HL-60 (cell line): Measurements from ENCODE around the gene EXOC4.

Experiments used
- CTCF ChIP-seq: IDR thresholded peaks from one replicate; pipeline ENCODE4 v1.5.1; 2011; ENCODE audit warnings: low read length, control low read depth, inconsistent platforms; ENCODE audit not compliant: insufficient read depth
- GABPA ChIP-seq: IDR thresholded peaks from 2 replicates; pipeline ENCODE4 v1.6.1; 2012; ENCODE audit warnings: low read depth
- POLR2AphosphoS5 ChIP-seq: IDR thresholded peaks from 2 replicates; pipeline ENCODE4 v1.6.1; 2012; ENCODE audit warnings: low read depth
- REST ChIP-seq: IDR thresholded peaks from 2 replicates; pipeline ENCODE4 v1.6.1; 2012; ENCODE audit warnings: low read depth; ENCODE audit not compliant: insufficient replicate concordance

- TF ChIP-seq CTCF: no peak
- TF ChIP-seq REST: no peak
- TF ChIP-seq POLR2AphosphoS5: no peak
- no peak for TF ChIP-seq GABPA
Observed at GRCh38 chr7:133428326-133428725, 175.4 kb downstream of the EXOC4 start.
